RCC 7860 (cell line): ENCODE data around the gene ERH.
"Not testable (repeated sequence)": the region's sequence is repeated elsewhere in the genome, so short reads cannot be mapped to it uniquely, and the experiment has no call there.

Experiments
- DNase-seq: peaks from one replicate; pipeline ENCODE4 v3.0.0-alpha.2; 2015; ENCODE audit warnings: low spot score
- FAIRE-seq: peaks from 2 replicates; lab custom pipeline; 2012; peaks lifted over from hg19 to GRCh38; lab: Jason Lieb, UNC

ERH gene

GRCh38 chr14:69398053-69398817 is at the start of gene ERH, which contains the start of gene SLC39A9:
Gene ERH (minus strand): TSS chr14:69398299. CDS start chr14:69398233, 66 bp downstream.
Gene SLC39A9 (plus strand): TSS chr14:69398692. CDS start chr14:69399370, 678 bp downstream.
- DNase-seq (peak; percentile 86), FAIRE-seq (peak; percentile 27)

GRCh38 chr14:69443296-69443805 is 45.3 kb upstream of the ERH start:
- FAIRE-seq (no peak), DNase-seq (no peak)

- FAIRE-seq: no peak
Observed at GRCh38 chr14:69441948-69442347, 43.8 kb upstream of the ERH start.

GRCh38 chr14:69439521-69440270 is 41.6 kb upstream of the ERH start:
- FAIRE-seq (no peak), DNase-seq (no peak)

More at GRCh38 chr14:69441948-69442347, 43.8 kb upstream of the ERH start:
- DNase-seq: no peak

- DNase-seq (no peak), FAIRE-seq (no peak)
Observed at GRCh38 chr14:69432364-69432763, 34.3 kb upstream of the ERH start.

- DNase-seq (no peak), FAIRE-seq (no peak)
Observed at GRCh38 chr14:69430306-69430939, 32.3 kb upstream of the ERH start.

GRCh38 chr14:69429643-69430042 is 31.5 kb upstream of the ERH start:
- FAIRE-seq (no peak), DNase-seq (no peak)

- DNase-seq (no peak), FAIRE-seq (no peak)
Observed at GRCh38 chr14:69428289-69428998, 30.3 kb upstream of the ERH start.

GRCh38 chr14:69427596-69427995 is 29.5 kb upstream of the ERH start:
- FAIRE-seq (no peak), DNase-seq (no peak)

- DNase-seq: no peak
- FAIRE-seq: no peak
Observed at GRCh38 chr14:69424149-69424923, 26.2 kb upstream of the ERH start.

- DNase-seq: no peak
- no peak for FAIRE-seq
Observed at GRCh38 chr14:69423279-69423678, 25.2 kb upstream of the ERH start.

GRCh38 chr14:69416087-69416486 is 18.0 kb upstream of the ERH start:
- not testable (repeated sequence) for DNase-seq, FAIRE-seq

GRCh38 chr14:69413483-69413882 is 15.4 kb upstream of the ERH start:
- no peak for FAIRE-seq
- no peak for DNase-seq

- no peak for FAIRE-seq
- DNase-seq: no peak
Observed at GRCh38 chr14:69408331-69408960, 10.3 kb upstream of the ERH start.

- DNase-seq: no peak
- no peak for FAIRE-seq
Observed at GRCh38 chr14:69405762-69406161, 7.7 kb upstream of the ERH start.

GRCh38 chr14:69404883-69405282 is 6.8 kb upstream of the ERH start:
- FAIRE-seq: no peak
- no peak for DNase-seq

- DNase-seq: no peak
- FAIRE-seq: no peak
Observed at GRCh38 chr14:69404478-69404877, 6.4 kb upstream of the ERH start.

- DNase-seq: no peak
- no peak for FAIRE-seq
Observed at GRCh38 chr14:69401841-69402240, 3.7 kb upstream of the ERH start.

GRCh38 chr14:69400154-69400553 is 2.1 kb upstream of the ERH start:
- DNase-seq (no peak), FAIRE-seq (no peak)
